Common myeloid progenitor, CD34-positive (primary cell): ENCODE measurements around the gene RYR2.
"Not testable (repeated sequence)": the region's sequence is repeated elsewhere in the genome, so short reads cannot be mapped to it uniquely, and the experiment has no call there.

Source experiments
- CTCF ChIA-PET: fragments of 350-600 bp; sonication (Branson Sonifier 250); formaldehyde crosslinking; loops from one replicate; lab custom pipeline; 2021; ENCODE audit warnings: antibody characterized with exemption; lab: Charles Lee
- POLR2A ChIA-PET: fragments of 350-600 bp; sonication (Branson Sonifier 250); formaldehyde crosslinking; loops from one replicate; lab custom pipeline; 2021; ENCODE audit warnings: antibody characterized with exemption; lab: Charles Lee
- DNase-seq, 3 donors: peaks; one replicate each; pipeline versions ENCODE4 v3.0.0 to v3.0.0-alpha.2; 2013
- H3K27ac ChIP-seq, 2 experiments: 1 replicate in 1 of 2; 2 replicates in 1 of 2; pipeline ENCODE4 v1.7.0; 2013; ENCODE audit warnings: inconsistent platforms in 2 of 2, low read length in 2 of 2, mild to moderate bottlenecking in 2 of 2, low read depth in 1 of 2, moderate library complexity in 1 of 2; ENCODE audit not compliant: severe bottlenecking in 2 of 2, insufficient read depth in 1 of 2, poor library complexity in 1 of 2
- H3K27me3 ChIP-seq, 5 experiments: replicated peaks in 2 of 5; 1 replicate in 3 of 5; 2 replicates in 2 of 5; pipeline versions ENCODE4 v1.6.1 to v1.7.0; 2013; ENCODE audit warnings: low read length in 4 of 5, mild to moderate bottlenecking in 2 of 5, moderate library complexity in 2 of 5, inconsistent platforms in 1 of 5; ENCODE audit not compliant: insufficient read depth in 5 of 5, control insufficient read depth in 4 of 5
- H3K36me3 ChIP-seq, 4 experiments: 1 replicate in 2 of 4; 2 replicates in 2 of 4; pipeline versions ENCODE4 v1.6.1 to v1.7.0; 2013; ENCODE audit warnings: low read length in 3 of 4, control low read depth in 1 of 4, mild to moderate bottlenecking in 1 of 4; ENCODE audit not compliant: control insufficient read depth in 4 of 4, insufficient read depth in 4 of 4
- H3K4me1 ChIP-seq, 4 experiments: 1 replicate in 3 of 4; 2 replicates in 1 of 4; pipeline versions ENCODE4 v1.6.1 to v1.7.1; 2013; ENCODE audit warnings: low read length in 3 of 4, mild to moderate bottlenecking in 3 of 4, control low read depth in 1 of 4, inconsistent platforms in 1 of 4, moderate library complexity in 1 of 4; ENCODE audit not compliant: control insufficient read depth in 4 of 4, insufficient read depth in 4 of 4; ENCODE audit errors: control extremely low read depth in 1 of 4
- H3K4me3 ChIP-seq, 7 experiments: 1 replicate in 4 of 7; 2 replicates in 3 of 7; pipeline versions ENCODE4 v1.5.1 to v1.7.0; 2013; ENCODE audit warnings: mild to moderate bottlenecking in 7 of 7, low read length in 6 of 7, moderate library complexity in 6 of 7, inconsistent platforms in 2 of 7, low read depth in 2 of 7, control low read depth in 1 of 7; ENCODE audit not compliant: insufficient read depth in 4 of 7, control insufficient read depth in 1 of 7; ENCODE audit errors: extremely low read depth in 1 of 7
- H3K9me3 ChIP-seq, 5 experiments: 1 replicate in 4 of 5; 2 replicates in 1 of 5; pipeline versions ENCODE4 v1.6.1 to v1.7.1; 2013; ENCODE audit warnings: low read length in 4 of 5, mild to moderate bottlenecking in 2 of 5, inconsistent platforms in 1 of 5, low read depth in 1 of 5, moderate library complexity in 1 of 5; ENCODE audit not compliant: control insufficient read depth in 4 of 5, insufficient read depth in 2 of 5; ENCODE audit errors: control extremely low read depth in 1 of 5
- WGBS: methylation state at CpG from one replicate; pipeline ENCODE4 v1.1.5; 2013; ENCODE audit not compliant: insufficient coverage; 5-methylcytosine and 5-hydroxymethylcytosine counted together

The RYR2 gene

GRCh38 chr1:237151979-237152378, 110.0 kb downstream of the RYR2 start:
- H3K27ac ChIP-seq, H3K9me3 ChIP-seq, POLR2A ChIA-PET, CTCF ChIA-PET, H3K4me3 ChIP-seq, H3K4me1 ChIP-seq, H3K27me3 ChIP-seq, H3K36me3 ChIP-seq, DNase-seq: not testable (repeated sequence)
- 90% methylated on average over 2 of the region's 6 CpGs for WGBS

DNA sequence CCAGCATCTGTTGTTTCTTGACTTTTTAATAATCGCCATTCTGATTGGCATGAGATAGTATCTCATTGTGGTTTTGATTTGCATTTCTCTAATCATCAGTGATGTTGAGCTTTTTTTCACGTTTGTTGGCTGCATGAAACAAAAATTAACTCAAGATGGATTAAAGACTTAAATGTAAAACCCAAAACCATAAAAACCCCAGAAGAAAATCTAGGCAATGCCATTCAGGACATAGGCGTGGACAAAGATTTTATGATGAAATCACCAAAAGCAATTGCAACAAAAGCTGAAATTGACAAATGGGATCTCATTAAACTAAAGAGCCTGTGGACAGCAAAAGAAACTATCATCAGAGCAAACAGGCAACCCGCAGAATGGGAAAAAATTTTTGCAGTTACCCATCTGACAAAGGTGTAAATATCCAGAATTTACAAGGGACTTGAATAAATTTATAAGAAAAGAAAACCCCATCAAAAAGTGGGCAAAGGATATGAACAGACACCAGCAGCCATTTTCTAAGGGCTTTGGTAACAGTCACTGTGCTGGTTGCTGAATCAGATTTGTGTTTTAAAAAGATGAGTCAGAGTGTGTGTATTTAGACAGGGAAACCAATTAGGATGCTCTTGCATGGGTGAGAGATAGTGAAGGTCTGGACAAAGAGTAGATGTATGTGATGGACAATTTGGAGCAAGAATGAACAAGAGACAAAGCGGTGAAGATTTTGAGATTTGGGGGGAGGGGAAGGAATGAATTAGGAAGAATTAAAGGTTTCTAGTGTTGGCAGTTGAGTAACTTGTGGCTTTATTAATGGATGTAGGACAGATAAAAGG, 110.7 kb downstream of the RYR2 start:
- ChIA-PET POLR2A (no interaction called here), CTCF (no interaction called here)
- 100% methylated on average over 3 of the region's 5 CpGs for WGBS
- Histone ChIP-seq H3K4me3 (no peak overlapping the region), H3K4me1 (no peaks in the 10 kb centered on the region), H3K27ac (no peak overlapping the region), H3K27me3 (no peaks in the 10 kb centered on the region), H3K9me3 (no peaks in the 10 kb centered on the region), H3K36me3 (no peaks in the 10 kb centered on the region)
- DNase-seq: no peak

DNA sequence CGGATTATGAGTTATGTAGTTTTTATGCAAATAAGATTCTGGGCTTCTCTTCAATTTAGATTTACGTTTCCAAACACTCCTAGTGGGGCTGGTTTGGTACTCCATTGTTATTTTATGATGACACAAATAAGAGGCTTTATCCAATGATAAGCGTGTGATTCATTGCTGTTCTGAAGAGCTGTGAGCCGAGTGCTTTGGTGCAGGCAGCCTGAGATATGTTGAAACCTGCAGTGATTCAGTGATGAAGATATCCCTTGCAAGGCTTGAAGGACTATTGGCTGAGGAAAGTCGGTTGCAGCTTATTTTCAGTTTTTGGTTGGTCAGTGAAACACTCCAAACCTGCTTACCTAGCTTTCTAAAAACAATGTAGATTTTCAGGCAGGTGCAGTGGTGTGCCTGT, 112.2 kb downstream of the RYR2 start:
- no peaks in the 10 kb centered on the region for H3K4me1 ChIP-seq
- POLR2A ChIA-PET: no interaction called here
- H3K27ac ChIP-seq: no peak overlapping the region
- H3K4me3 ChIP-seq: no peak overlapping the region
- no peaks in the 10 kb centered on the region for H3K27me3 ChIP-seq
- 92% methylated on average over 2 of the region's 5 CpGs for WGBS
- CTCF ChIA-PET: no interaction called here
- no peaks in the 10 kb centered on the region for H3K9me3 ChIP-seq
- H3K36me3 ChIP-seq: no peaks in the 10 kb centered on the region
- DNase-seq: no peak

GRCh38 chr1:237164406-237165352, 122.7 kb downstream of the RYR2 start:
- H3K4me1 ChIP-seq: no peaks in the 10 kb centered on the region
- H3K9me3 ChIP-seq: no peaks in the 10 kb centered on the region
- H3K36me3 ChIP-seq: no peaks in the 10 kb centered on the region
- no peak overlapping the region for H3K27ac ChIP-seq
- DNase-seq: no peak
- POLR2A ChIA-PET: no interaction called here
- peaks cover 0 to 1% (median 0%) of the 10 kb centered on the region in 5 experiments for H3K27me3 ChIP-seq
- H3K4me3 ChIP-seq: no peak overlapping the region
- 98% methylated on average over 2 of the region's 8 CpGs for WGBS
- CTCF ChIA-PET: no interaction called here

DNA sequence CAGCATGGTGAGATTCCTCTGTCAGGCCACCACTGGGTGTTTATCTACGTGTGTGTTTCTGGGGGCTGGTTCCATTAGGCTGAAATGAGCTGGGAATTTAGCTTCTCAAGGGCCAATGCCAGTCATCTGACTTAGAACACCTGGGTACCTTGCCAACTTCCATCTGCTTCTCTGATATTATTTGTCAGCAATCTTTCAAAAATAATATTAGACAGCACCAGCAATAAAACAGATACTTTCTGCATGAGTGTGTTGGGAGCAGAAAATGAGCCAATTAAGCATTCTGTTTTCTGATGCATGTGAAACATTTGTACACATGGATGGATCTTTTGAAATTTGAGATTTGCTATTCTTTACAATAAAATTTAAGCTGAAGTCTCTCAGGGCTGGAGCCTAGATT, 124.1 kb downstream of the RYR2 start:
- Histone ChIP-seq H3K27ac (no peak overlapping the region), H3K4me3 (no peak overlapping the region), H3K27me3 (peaks cover 0 to 1% (median 0%) of the 10 kb centered on the region in 5 experiments), H3K4me1 (no peaks in the 10 kb centered on the region), H3K9me3 (no peaks in the 10 kb centered on the region), H3K36me3 (no peaks in the 10 kb centered on the region)
- no peak for DNase-seq
- ChIA-PET POLR2A (no interaction called here), CTCF (no interaction called here)
- no CpG with 5 or more reads among the region's 1 CpG for WGBS

DNA sequence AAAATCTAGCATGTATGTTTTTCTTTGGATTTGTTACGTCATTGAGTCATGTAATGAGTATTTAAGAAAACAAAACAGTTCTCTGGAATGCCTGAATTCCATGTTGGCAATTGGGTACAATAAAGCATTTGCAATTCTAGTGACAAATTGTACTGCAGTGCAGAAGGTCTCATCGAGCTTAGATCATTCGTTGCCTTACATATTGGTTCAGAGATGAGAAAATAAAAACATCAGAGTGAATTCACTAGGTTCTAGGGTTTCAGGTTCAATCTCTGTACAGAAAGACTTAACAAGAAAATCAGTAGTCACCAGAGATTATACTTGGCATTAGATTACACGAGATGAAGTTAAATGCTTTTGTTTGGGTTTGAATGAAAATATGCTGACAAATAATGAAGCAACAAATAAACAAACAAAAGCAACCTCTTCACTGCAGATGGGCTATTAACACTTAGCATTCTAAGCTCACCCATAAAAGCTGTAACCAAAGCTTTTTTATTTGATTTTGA, 124.7 kb downstream of the RYR2 start:
- WGBS: 88% methylated on average over 3 of the region's 4 CpGs
- H3K4me1 ChIP-seq: no peaks in the 10 kb centered on the region
- no peak overlapping the region for H3K4me3 ChIP-seq
- ChIA-PET CTCF (no interaction called here), POLR2A (no interaction called here)
- H3K27me3 ChIP-seq: peaks cover 0 to 1% (median 0%) of the 10 kb centered on the region in 5 experiments
- no peaks in the 10 kb centered on the region for H3K36me3 ChIP-seq
- no peak for DNase-seq
- H3K9me3 ChIP-seq: no peaks in the 10 kb centered on the region
- no peak overlapping the region for H3K27ac ChIP-seq

DNA sequence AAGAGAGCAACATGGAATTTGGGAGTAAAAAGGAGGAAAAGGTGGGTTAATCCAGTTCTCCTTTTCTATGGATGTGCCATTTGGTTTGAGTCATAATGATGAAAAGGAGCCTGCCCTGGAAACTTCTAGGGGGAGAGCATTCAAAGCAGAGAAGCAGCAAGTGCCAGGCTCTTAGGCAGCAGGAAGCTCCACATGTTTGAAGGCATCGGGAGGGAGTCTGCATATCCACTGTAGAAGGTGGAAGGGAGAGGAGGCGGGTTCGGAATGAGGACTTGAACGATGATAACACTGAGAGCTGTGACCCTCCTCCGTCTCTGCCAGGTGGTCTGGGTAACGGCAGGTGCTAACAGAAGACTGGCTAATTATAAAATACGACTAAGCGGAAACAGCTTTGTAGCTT, 128.2 kb downstream of the RYR2 start:
- H3K4me3 ChIP-seq: no peak overlapping the region
- H3K36me3 ChIP-seq: no peaks in the 10 kb centered on the region
- peaks cover 0 to 1% (median 0%) of the 10 kb centered on the region in 5 experiments for H3K27me3 ChIP-seq
- ChIA-PET POLR2A (no interaction called here), CTCF (no interaction called here)
- H3K27ac ChIP-seq: no peak overlapping the region
- DNase-seq: no peak
- no peaks in the 10 kb centered on the region for H3K9me3 ChIP-seq
- H3K4me1 ChIP-seq: no peaks in the 10 kb centered on the region
- 84% methylated on average over 3 of the region's 8 CpGs for WGBS
